ENCODE data around the gene PIM1. TPM values are rescaled to one million over a fixed set of nuclear protein-coding genes. Genes with fewer than 3 reads are reported as not detected.
A peak's percentile ranks its signal among the peaks of the same experiment; 100 is the strongest.

Gene PIM1
- total RNA-seq, 2 donors from 2014 or later: 4.8 to 35.3 TPM

- H3K9me3 ChIP-seq: no peaks in the 10 kb centered on the region
- H3K36me3 ChIP-seq: no peaks in the 10 kb centered on the region
- intact Hi-C loops (cut with DNase I): no loop called here
- TF ChIP-seq POLR2A (IDR thresholded peaks at IDR 0.05) (no peak), POLR2AphosphoS5 (IDR thresholded peaks at IDR 0.05) (no peak), CTCF (IDR thresholded peaks at IDR 0.05) (no peak)
- peaks cover 3% of the 10 kb centered on the region for H3K4me1 ChIP-seq (replicated peaks)
- no peaks in the 10 kb centered on the region for H3K27me3 ChIP-seq (replicated peaks; ENCODE audit: insufficient read depth)
- DNase-seq (ENCODE audit: low spot score): no peak
- 55% methylated on average over 11 of the region's 11 CpGs for WGBS
- no peak overlapping the region for H3K27ac ChIP-seq
- H3K4me3 ChIP-seq: no peak overlapping the region
Measured at GRCh38 chr6:37155394-37156312, 14.3 kb upstream of the PIM1 start.

GRCh38 chr6:37158508-37158907, 11.4 kb upstream of the PIM1 start:
- no peak overlapping the region for H3K27ac ChIP-seq
- H3K27me3 ChIP-seq (replicated peaks; ENCODE audit: insufficient read depth): no peaks in the 10 kb centered on the region
- H3K4me3 ChIP-seq: no peak overlapping the region
- intact Hi-C loops (cut with DNase I): no loop called here
- no peak for DNase-seq (ENCODE audit: low spot score)
- 89% methylated on average over 6 of the region's 6 CpGs for WGBS
- no peaks in the 10 kb centered on the region for H3K9me3 ChIP-seq
- peaks cover 4% of the 10 kb centered on the region for H3K4me1 ChIP-seq (replicated peaks)
- H3K36me3 ChIP-seq: no peaks in the 10 kb centered on the region
- TF ChIP-seq CTCF (IDR thresholded peaks at IDR 0.05): no peak
- TF ChIP-seq POLR2AphosphoS5 (IDR thresholded peaks at IDR 0.05): no peak
- no peak for TF ChIP-seq POLR2A (IDR thresholded peaks at IDR 0.05)

GRCh38 chr6:37160922-37161778, 8.8 kb upstream of the PIM1 start:
- Histone ChIP-seq H3K27ac (peak overlapping the region in 1 of 2 donors; percentile 38), H3K36me3 (no peaks in the 10 kb centered on the region), H3K4me1 (replicated peaks) (peaks cover 4% of the 10 kb centered on the region), H3K9me3 (no peaks in the 10 kb centered on the region), H3K4me3 (no peak overlapping the region), H3K27me3 (replicated peaks; ENCODE audit: insufficient read depth) (no peaks in the 10 kb centered on the region)
- TF ChIP-seq POLR2AphosphoS5 (IDR thresholded peaks at IDR 0.05) (peak; percentile 27), CTCF (IDR thresholded peaks at IDR 0.05) (no peak), POLR2A (IDR thresholded peaks at IDR 0.05) (no peak)
- WGBS: 58% methylated on average over 8 of the region's 8 CpGs
- intact Hi-C loops (cut with DNase I): no loop called here
- DNase-seq (ENCODE audit: low spot score): no peak

- TF ChIP-seq POLR2AphosphoS5 (IDR thresholded peaks at IDR 0.05) (no peak), POLR2A (IDR thresholded peaks at IDR 0.05) (no peak), CTCF (IDR thresholded peaks at IDR 0.05) (no peak)
- 85% methylated on average over 4 of the region's 4 CpGs for WGBS
- peaks cover 4% of the 10 kb centered on the region for H3K4me1 ChIP-seq (replicated peaks)
- no peaks in the 10 kb centered on the region for H3K27me3 ChIP-seq (replicated peaks; ENCODE audit: insufficient read depth)
- no peak for DNase-seq (ENCODE audit: low spot score)
- H3K36me3 ChIP-seq: no peaks in the 10 kb centered on the region
- H3K9me3 ChIP-seq: no peaks in the 10 kb centered on the region
- H3K27ac ChIP-seq: no peak overlapping the region
- no peak overlapping the region for H3K4me3 ChIP-seq
- intact Hi-C loops (cut with DNase I): no loop called here
Measured at GRCh38 chr6:37162740-37163139, 7.2 kb upstream of the PIM1 start.

Measured in prostate gland (tissue), 2 donors.